Transverse colon (tissue), 3 donors: Measurements from ENCODE around the gene HSCB.

ENCODE experiments used
- POLR2A ChIP-seq: fragments of 450-650 bp; IDR thresholded peaks from one replicate; pipeline ENCODE4 v1.6.1; 2016; ENCODE audit warnings: antibody characterized with exemption, mild to moderate bottlenecking, moderate library complexity
- TF ChIP-seq, protein P1 (sequence below), 5 experiments: fragments of 200-600 bp in 3 of 5; fragments of 450-650 bp in 2 of 5; sonication (generic) in 3 of 5; IDR thresholded peaks; 1 replicate in 2 of 5; 2 replicates in 3 of 5; pipeline ENCODE4 v1.5.1; 2016 to 2017; ENCODE audit warnings: antibody characterized with exemption in 5 of 5, inconsistent platforms in 3 of 5, mild to moderate bottlenecking in 2 of 5, moderate library complexity in 1 of 5

DNA sequence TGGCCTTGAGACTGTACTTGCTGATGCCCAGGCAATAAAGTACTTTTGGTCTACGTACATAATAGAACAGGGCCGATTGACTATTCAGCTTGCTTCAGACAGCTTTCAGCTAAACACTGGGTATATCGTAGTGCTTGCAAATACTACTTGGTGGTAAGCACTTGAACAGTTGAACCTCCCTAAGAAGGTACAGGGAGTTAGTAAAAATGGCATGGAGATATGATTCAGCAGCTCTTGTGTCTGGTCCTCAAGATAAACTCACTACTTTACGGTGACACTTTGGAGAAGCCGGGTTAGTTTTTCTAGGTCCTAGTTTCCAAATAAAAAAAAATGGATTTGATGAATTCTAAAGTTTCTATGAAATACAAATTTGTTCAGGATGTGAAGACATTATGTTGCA, 38.0 kb downstream of the HSCB start:
- TF ChIP-seq, protein P1, sequence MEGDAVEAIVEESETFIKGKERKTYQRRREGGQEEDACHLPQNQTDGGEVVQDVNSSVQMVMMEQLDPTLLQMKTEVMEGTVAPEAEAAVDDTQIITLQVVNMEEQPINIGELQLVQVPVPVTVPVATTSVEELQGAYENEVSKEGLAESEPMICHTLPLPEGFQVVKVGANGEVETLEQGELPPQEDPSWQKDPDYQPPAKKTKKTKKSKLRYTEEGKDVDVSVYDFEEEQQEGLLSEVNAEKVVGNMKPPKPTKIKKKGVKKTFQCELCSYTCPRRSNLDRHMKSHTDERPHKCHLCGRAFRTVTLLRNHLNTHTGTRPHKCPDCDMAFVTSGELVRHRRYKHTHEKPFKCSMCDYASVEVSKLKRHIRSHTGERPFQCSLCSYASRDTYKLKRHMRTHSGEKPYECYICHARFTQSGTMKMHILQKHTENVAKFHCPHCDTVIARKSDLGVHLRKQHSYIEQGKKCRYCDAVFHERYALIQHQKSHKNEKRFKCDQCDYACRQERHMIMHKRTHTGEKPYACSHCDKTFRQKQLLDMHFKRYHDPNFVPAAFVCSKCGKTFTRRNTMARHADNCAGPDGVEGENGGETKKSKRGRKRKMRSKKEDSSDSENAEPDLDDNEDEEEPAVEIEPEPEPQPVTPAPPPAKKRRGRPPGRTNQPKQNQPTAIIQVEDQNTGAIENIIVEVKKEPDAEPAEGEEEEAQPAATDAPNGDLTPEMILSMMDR (IDR thresholded peaks at IDR 0.05) = no peak
- no peak for TF ChIP-seq POLR2A
